IPS-20b (cell line): ENCODE data around the gene NKX2-3.

Source experiments
- H3K27ac ChIP-seq: one replicate; pipeline ENCODE4 v1.5.1; 2013; ENCODE audit warnings: low read length
- H3K27me3 ChIP-seq: 2 replicates; pipeline ENCODE4 v1.6.1; 2013; ENCODE audit warnings: mild to moderate bottlenecking, low read length, inconsistent platforms; ENCODE audit not compliant: insufficient read depth
- H3K36me3 ChIP-seq: 2 replicates; pipeline ENCODE4 v1.6.1; 2013; ENCODE audit warnings: low read depth, mild to moderate bottlenecking, inconsistent platforms, low read length, moderate library complexity; ENCODE audit not compliant: insufficient read depth
- H3K4me1 ChIP-seq: 2 replicates; pipeline ENCODE4 v1.6.1; 2013; ENCODE audit warnings: mild to moderate bottlenecking, control low read depth, inconsistent platforms, low read length, moderate library complexity; ENCODE audit not compliant: insufficient read depth
- H3K4me3 ChIP-seq: 2 replicates; pipeline ENCODE4 v1.5.1; 2013; ENCODE audit warnings: mild to moderate bottlenecking, low read length, inconsistent platforms
- H3K9ac ChIP-seq: 2 replicates; pipeline ENCODE4 v1.6.1; 2013; ENCODE audit warnings: low read depth, mild to moderate bottlenecking, inconsistent platforms, low read length, moderate library complexity
- H3K9me3 ChIP-seq: 2 replicates; pipeline ENCODE4 v1.6.1; 2013; ENCODE audit warnings: mild to moderate bottlenecking, low read depth, low read length, inconsistent platforms; ENCODE audit not compliant: insufficient read depth

NKX2-3 gene

DNA sequence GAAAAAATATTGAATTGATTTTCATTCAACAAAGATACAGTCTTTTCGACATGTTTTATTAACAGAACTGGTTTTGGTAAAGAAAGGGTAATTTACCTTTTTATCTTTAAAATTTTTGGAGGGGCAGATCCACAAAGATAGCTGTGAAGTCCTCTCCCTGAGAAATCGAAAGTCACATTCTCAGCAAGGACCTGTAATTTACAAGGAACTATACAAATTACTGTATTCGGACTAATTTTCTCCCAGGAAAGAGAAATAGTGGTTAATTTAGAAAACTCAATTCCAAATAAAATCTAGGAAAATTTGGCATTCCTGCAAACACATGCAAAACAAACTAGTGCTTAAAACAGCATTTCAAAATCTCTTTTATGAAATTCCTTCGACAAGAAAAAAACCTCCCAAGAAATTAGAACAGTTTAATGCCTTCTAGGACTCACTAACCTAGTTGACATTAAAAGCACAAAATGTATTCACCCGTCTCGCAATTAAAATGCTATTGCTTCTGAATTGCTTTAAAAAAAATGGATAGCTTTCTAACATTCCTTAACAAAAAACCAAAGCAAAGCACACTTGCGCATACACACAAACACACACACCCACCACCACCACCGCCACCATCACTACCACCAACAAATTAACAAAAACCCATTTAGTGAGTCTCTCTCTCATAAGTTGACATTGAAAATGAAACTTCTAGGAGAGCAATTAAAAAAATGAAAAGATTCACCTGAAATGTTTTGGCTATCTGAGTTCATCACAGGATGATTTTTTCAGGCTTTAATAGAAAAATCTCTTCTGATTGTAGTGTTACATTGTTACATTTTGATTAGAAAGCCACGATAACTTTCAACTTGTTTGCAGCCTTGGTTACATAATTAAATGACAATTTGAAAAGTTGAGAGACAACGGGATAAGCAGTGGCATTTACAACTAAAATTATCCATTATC is 4.0 kb upstream of the NKX2-3 start:
- Histone ChIP-seq H3K27me3 (peaks cover 100% of the 10 kb centered on the region), H3K9ac (no peak overlapping the region), H3K4me3 (no peak overlapping the region), H3K9me3 (peaks cover 14% of the 10 kb centered on the region; the same call in 1 of the 2 replicates), H3K4me1 (peaks cover 8% of the 10 kb centered on the region), H3K36me3 (no peaks in the 10 kb centered on the region), H3K27ac (no peak overlapping the region)

DNA sequence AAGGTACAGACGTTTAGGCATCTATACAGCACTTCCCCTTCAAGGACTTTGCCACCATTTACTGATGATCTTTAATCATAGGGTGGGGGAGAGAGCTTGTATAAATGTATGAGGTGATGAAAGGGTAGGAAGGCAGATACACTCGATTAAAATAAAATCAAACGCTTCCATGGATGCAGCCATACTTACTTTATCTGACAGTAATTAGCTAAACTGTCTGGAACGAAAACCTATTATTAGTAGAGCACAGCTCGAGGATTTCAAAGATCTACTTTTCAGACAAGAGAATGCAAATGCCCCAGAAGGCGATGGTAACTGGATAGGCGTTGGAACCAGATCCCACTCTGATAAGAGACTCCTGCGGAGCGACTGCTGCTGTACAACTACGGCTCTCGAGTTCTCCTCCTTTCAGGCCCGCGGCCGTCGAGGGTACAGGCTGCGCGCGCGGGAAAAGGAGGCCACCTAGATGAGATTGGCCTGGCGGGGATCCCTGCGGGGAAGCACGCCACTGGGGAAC is 3.1 kb upstream of the NKX2-3 start:
- peaks cover 5% of the 10 kb centered on the region for H3K4me1 ChIP-seq

DNA sequence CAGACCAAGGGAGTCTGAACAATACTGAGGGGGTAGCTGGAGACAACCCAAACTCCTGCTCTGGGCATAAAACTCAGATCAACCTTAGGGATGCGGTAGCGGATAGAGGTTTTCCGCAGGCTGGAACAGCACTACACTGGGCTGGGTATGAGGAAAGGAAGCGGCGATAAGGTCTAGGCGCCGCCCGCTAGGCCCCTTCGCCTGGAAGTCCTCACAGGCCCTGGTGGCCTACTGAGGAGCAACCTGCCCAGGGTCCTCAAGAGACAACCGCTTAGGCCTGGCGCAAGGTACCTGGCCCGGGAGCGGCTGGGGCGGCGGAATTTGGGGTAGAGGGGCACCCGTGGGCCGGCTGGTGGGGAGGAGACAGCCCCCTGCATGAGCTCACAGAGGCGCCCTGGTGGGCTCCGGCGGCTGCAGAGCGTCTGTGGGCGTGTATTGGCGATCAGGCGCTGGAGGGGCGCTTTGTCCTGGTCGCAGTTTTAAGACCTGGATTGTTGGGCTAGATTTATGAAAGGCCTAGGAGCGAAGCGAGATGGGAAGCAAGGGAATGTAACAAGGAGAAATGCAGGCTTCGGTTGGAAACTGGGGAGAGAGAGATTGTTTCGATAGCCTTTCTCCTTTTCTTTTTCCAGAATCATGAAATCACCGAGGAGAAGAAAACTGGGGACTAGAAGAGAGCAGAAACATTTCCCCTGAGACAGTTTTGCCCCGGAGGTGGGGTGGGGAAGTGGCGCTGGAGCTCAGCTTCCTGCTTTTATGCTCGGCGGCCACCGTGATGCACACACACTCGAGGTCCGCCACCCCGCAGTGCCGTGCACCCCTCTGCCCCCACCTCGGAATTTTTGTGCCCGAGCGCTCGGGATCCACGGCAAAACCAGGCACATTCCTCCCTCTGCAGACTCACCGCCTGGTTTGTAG is 2.4 kb upstream of the NKX2-3 start:
- no peak overlapping the region for H3K9ac ChIP-seq
- peaks cover 22% of the 10 kb centered on the region; the same call in 1 of the 2 replicates for H3K9me3 ChIP-seq
- H3K4me3 ChIP-seq, result no peak overlapping the region
- H3K4me1 ChIP-seq, result no peaks in the 10 kb centered on the region
- peaks cover 100% of the 10 kb centered on the region for H3K27me3 ChIP-seq
- no peaks in the 10 kb centered on the region for H3K36me3 ChIP-seq
- H3K27ac ChIP-seq, result no peak overlapping the region

More for the DNA sequence above, 3.1 kb upstream of the NKX2-3 start:
- Histone ChIP-seq H3K9me3 (peaks cover 21% of the 10 kb centered on the region; the same call in 1 of the 2 replicates), H3K4me3 (no peak overlapping the region), H3K27ac (no peak overlapping the region), H3K36me3 (no peaks in the 10 kb centered on the region), H3K27me3 (peaks cover 100% of the 10 kb centered on the region), H3K9ac (no peak overlapping the region)

DNA sequence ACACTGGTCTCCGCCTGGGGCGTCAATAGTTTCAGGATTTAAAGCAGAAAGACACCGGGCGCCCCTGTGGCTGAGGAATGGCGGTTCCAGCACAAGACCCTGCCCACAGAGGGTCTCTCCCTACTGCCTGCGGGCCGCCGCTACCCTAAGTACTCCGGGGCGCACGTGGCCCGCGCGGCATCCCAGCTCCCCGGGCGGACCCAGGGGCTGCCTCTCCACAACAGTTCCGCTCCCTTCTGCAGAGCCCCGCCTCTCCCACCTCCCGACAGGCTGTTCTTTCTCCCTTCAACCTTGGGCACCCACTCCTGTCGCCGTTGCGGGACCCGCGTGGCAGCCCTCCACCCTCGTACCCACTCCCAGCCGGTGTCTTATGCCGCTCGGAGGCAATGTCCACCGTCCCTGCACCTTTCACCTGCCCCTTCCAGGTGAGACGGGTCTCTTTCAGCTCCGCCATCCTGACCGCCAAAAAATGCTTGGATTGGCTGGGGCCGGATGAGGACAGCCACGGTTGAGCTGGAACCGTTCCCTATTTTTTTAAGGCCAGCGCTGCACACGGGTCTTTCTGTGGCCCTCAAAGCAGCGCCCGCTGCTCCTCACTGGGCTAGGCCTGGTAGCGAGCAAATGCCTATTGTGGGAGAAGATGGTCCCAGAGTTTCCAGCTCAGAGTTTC is 1.6 kb upstream of the NKX2-3 start:
- peaks cover 5% of the 10 kb centered on the region; the same call in 1 of the 2 replicates for H3K4me1 ChIP-seq
- H3K9ac ChIP-seq, result no peak overlapping the region
- peaks cover 100% of the 10 kb centered on the region for H3K27me3 ChIP-seq

DNA sequence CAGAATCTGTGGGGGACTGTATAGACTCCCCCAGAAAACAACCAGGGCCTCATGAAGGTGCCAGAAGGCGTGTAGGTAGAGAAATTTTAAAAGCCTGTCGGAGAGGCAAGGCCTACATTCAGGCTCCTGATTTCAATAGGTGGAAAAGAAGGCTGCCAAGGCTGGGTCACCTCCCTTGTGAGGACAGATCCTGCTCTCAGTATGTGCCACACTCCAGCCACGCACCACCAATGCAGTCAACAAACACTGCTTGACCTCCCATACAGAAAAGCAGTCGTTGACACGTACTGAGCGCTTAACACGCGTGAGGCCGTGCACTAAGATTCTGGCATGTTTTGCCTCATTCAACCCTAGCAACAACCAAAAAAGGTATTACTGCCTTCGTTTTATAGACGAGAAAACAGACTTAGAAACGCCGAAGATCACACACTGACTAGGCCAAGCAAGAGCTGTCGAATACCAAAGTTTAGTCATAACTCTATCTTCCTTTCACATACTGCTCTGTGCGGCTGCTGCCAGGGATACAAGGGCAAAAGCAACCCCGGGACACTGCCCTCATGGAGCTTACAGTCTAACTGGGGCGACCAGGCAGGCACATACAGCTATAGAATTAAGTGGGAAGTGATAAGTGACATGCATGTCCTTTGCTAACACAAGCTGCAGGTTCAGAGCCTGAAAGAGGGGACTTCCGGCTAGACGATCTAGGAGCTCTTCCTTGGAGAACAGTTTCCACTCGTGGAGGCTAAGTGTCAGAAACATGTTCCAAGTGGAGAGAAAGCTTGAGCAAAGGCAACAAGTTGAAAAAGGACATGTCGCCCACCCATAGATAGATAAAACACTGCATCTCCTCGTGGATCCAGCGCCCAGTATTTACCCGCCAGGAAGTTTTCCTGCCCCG is 797 bp upstream of the NKX2-3 start:
- Histone ChIP-seq H3K27ac (no peak overlapping the region), H3K4me3 (no peak overlapping the region), H3K9me3 (peaks cover 22% of the 10 kb centered on the region; the same call in 1 of the 2 replicates), H3K36me3 (no peaks in the 10 kb centered on the region), H3K4me1 (peaks cover 9% of the 10 kb centered on the region; the same call in 1 of the 2 replicates), H3K9ac (no peak overlapping the region), H3K27me3 (peaks cover 100% of the 10 kb centered on the region)

More for the DNA sequence above, 1.6 kb upstream of the NKX2-3 start:
- Histone ChIP-seq H3K9me3 (peaks cover 22% of the 10 kb centered on the region; the same call in 1 of the 2 replicates), H3K27ac (no peak overlapping the region), H3K4me3 (no peak overlapping the region), H3K36me3 (no peaks in the 10 kb centered on the region)

DNA sequence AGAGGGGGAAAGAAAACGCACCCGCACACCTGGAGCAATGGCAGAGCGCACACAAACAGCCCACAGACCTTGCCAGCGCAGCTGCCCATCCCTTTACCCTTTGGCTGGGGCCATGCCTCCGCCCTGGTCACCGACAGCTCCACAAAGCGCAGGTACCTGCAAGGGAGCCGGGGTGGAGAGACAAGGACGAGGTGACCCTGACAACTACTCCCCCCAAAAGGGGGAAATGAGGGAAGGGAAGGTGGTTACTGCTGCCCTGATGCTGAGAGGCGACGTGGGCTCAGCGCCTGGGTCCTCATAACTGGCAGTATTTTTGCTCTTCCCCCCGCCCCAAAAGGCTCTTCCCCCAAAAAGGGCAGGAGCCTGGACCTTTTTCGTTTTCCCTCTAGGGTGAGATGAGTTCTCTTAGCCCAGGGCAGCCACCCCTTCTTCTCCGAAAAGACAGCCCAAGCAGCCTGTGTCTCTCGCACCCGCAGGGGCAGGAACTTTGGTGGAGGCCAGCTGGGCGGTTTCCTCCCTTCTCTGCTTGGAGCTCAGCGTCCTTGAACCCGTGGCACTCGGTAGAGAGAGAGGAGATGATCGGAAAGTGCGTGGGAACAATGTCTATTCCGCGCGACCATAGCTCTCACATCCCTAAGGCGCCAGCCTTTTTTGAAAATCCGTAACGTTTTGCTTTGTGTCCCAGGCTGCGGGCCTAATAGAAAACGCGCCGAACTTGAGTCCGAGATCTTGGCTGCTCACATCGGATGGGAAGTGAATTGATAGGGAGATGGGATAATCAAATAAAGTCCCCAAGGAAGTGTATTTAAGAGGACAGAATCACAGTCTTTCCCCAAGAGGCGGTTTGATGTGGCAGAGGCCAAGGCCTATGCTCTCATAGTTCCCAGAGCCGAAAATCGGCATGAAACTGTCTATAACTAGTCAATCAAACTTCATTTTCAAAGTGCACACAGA is 1.0 kb downstream of the NKX2-3 start:
- H3K9ac ChIP-seq, result no peak overlapping the region
- peaks cover 22% of the 10 kb centered on the region; the same call in 1 of the 2 replicates for H3K9me3 ChIP-seq
- peaks cover 16% of the 10 kb centered on the region for H3K4me1 ChIP-seq
- H3K36me3 ChIP-seq, result no peaks in the 10 kb centered on the region
- H3K4me3 ChIP-seq, result no peak overlapping the region
- H3K27me3 ChIP-seq, result peaks cover 100% of the 10 kb centered on the region
- H3K27ac ChIP-seq, result no peak overlapping the region

DNA sequence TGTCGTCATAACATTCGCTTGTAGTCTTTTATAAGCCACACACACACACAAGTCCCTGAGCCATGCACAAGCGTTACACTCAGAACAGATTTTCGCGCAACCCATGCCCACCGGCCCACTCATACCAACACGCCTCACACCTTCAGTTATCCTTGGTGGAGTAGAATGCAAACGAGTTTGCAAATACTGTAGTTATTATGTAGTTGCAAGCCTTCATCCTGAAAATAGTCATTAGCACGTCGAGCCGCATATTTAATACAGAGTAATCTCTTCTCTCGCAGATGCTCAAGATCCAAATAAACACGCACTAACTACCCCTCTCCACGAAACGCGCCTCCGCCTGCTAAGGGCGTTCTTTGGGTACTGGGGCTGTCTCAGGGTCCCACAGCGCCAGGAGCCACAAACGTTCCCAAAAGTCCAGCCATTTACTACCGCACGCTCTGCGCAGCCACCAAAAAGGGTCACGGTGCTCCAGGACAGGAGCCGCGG is 1.8 kb downstream of the NKX2-3 start:
- H3K4me3 ChIP-seq, result no peak overlapping the region
- no peak overlapping the region for H3K27ac ChIP-seq
- peaks cover 16% of the 10 kb centered on the region for H3K4me1 ChIP-seq
- H3K27me3 ChIP-seq, result peaks cover 100% of the 10 kb centered on the region
- no peak overlapping the region for H3K9ac ChIP-seq
- H3K36me3 ChIP-seq, result no peaks in the 10 kb centered on the region
- peaks cover 25% of the 10 kb centered on the region; the same call in 1 of the 2 replicates for H3K9me3 ChIP-seq

DNA sequence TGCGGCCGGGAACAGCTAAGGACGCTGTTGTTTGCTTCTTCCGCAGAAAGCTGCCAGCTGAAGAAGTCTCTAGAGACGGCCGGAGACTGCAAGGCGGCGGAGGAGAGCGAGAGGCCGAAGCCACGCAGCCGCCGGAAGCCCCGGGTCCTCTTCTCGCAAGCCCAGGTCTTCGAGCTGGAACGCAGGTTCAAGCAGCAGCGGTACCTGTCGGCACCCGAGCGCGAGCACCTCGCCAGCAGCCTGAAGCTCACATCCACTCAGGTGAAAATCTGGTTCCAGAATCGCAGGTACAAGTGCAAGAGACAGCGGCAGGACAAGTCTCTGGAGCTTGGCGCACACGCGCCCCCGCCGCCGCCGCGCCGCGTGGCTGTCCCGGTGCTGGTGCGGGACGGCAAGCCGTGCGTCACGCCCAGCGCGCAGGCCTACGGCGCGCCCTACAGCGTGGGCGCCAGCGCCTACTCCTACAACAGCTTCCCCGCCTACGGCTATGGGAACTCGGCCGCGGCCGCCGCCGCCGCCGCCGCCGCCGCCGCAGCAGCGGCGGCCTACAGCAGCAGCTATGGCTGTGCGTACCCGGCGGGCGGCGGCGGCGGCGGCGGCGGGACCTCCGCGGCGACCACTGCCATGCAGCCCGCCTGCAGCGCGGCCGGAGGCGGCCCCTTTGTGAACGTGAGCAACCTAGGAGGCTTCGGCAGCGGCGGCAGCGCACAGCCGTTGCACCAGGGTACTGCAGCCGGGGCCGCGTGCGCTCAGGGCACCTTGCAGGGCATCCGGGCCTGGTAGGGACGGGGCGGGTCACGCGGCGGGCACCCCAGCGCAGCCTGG is 2.4 kb downstream of the NKX2-3 start:
- no peaks in the 10 kb centered on the region for H3K36me3 ChIP-seq
- H3K9ac ChIP-seq, result no peak overlapping the region
- no peak overlapping the region for H3K4me3 ChIP-seq
- H3K27me3 ChIP-seq, result peaks cover 100% of the 10 kb centered on the region
- no peak overlapping the region for H3K27ac ChIP-seq
- H3K9me3 ChIP-seq, result peaks cover 31% of the 10 kb centered on the region; the same call in 1 of the 2 replicates
- peaks cover 16% of the 10 kb centered on the region for H3K4me1 ChIP-seq

DNA sequence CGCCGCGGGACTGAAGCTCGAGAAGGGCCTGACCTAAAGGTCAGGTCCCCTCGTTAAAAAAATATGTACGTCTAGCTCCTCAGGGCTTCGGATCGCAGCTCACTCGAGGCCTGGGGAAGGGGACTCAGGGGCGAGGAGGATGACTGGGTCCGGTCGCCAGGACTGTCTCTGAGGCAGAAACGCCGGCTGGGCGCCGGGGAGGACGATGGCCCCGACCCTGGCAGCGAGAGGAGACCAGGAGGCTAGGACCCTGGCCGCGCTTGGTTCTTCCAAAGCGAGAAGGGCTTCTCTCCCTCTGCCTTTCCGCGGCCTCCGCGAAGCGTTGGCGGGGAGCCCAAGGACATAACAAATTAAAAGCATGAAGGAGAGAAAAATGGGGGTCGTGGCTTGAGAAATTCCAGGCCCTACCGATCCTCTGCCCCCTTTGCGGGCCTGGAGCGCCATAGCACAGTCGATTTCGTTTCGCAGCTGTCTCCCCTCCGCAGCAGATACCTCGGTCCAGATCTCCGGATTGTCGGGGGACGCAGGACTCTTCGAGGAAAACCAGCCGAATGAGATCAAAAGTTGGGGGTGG is 3.1 kb downstream of the NKX2-3 start:
- Histone ChIP-seq H3K36me3 (no peaks in the 10 kb centered on the region), H3K9ac (no peak overlapping the region), H3K27ac (no peak overlapping the region), H3K9me3 (peaks cover 31% of the 10 kb centered on the region; the same call in 1 of the 2 replicates), H3K4me3 (no peak overlapping the region), H3K27me3 (peaks cover 100% of the 10 kb centered on the region), H3K4me1 (peaks cover 16% of the 10 kb centered on the region)
